ENCODE results near the gene NEGR1.

GRCh38 chr1:72101840-72102632, 180.3 kb downstream of the NEGR1 start:
- TF ChIP-seq DMBX1 (CRISPR knock-in tag; IDR thresholded peaks at IDR 0.05; ENCODE audit: borderline replicate concordance) (no peak), ZBTB7A (IDR thresholded peaks at IDR 0.05; ENCODE audit: borderline replicate concordance, control insufficient read depth, low read depth, low read length) (no peak), FOXM1 (IDR thresholded peaks at IDR 0.05; ENCODE audit: low read depth) (no peak), FOXM1 (CRISPR knock-in tag; IDR thresholded peaks at IDR 0.05; ENCODE audit: low read depth) (no peak), CTCF (IDR thresholded peaks at IDR 0.05 in 2 of 3, conservative IDR thresholded peaks at IDR 0.05 in 1 of 3; ENCODE audit: insufficient read depth in 2 of 3, low read depth in 1 of 3, low read length in 3 of 3) (no peak), SMAD1 (IDR thresholded peaks at IDR 0.05; ENCODE audit: low read depth, low read length, partially characterized antibody) (no peak), BCL6 (CRISPR knock-in tag; IDR thresholded peaks at IDR 0.05) (no peak), CLOCK (CRISPR knock-in tag; IDR thresholded peaks at IDR 0.05; ENCODE audit: borderline replicate concordance) (no peak)
